ENCODE data around the gene SHH. TPM values are rescaled to one million over a fixed set of nuclear protein-coding genes. Genes with fewer than 3 reads are reported as not detected.

The SHH gene
- total and polyA plus RNA-seq, 3 experiments from 2014 or later = not detected

DNA sequence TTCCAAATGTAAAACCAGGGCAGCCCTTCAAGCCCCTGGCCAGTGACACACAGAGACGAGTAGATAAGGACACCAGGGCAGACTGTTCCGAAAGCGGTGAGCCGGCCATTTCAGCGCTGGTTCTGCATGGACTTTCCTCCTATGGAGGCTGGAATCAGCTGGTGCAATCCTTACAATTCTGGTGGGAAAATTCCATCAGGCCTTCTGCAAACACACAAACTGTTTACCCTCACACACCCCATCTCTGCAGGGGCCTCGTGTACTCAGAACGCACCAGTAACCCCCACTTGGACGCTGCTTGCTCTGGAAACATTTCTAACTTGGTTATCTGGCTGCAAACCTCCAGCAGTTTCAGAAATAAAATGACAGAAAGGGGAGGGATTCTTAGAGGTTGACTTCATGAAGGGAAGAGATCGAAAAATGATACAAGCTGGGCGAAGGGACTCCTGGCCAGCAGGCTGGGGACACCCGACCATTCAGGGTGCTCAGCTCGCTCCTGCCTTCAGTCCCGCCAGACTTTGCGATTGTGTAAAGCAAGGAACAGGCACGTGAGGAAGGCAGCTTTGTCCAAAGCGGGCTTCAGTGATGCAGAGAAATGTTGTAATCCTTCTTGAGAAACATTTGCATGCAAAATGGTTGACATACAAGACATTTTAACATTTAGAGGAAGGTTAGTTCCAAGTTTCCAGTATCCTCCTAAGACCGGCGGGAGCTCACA lies 19.7 kb upstream of the SHH start:
- no peaks in the 10 kb centered on the region for H3K9me3 Mint-ChIP-seq
- ChIA-PET CTCF (no interaction called here), POLR2A (no interaction called here)
- H3K27ac ChIP-seq (ENCODE audit: low read depth, low read length) = no peak overlapping the region
- H3K4me1 ChIP-seq (ENCODE audit: insufficient read depth, low read length) = no peaks in the 10 kb centered on the region
- H3K9me3 ChIP-seq (ENCODE audit: low read length) = no peaks in the 10 kb centered on the region
- no peak for DNase-seq
- no peak overlapping the region for H3K4me3 Mint-ChIP-seq
- H3K27me3 ChIP-seq (ENCODE audit: insufficient read depth, low read length, poor library complexity, severe bottlenecking) = no peaks in the 10 kb centered on the region
- H3K27me3 Mint-ChIP-seq = peaks cover 6 to 8% of the 10 kb centered on the region in 2 donors
- H3K36me3 ChIP-seq (ENCODE audit: insufficient read depth, low read length) = no peaks in the 10 kb centered on the region
- no peak overlapping the region for H3K27ac Mint-ChIP-seq
- no peak overlapping the region for H3K4me3 ChIP-seq (ENCODE audit: low read length)
- no peaks in the 10 kb centered on the region for H3K36me3 Mint-ChIP-seq
- H3K4me1 Mint-ChIP-seq = no peaks in the 10 kb centered on the region

DNA sequence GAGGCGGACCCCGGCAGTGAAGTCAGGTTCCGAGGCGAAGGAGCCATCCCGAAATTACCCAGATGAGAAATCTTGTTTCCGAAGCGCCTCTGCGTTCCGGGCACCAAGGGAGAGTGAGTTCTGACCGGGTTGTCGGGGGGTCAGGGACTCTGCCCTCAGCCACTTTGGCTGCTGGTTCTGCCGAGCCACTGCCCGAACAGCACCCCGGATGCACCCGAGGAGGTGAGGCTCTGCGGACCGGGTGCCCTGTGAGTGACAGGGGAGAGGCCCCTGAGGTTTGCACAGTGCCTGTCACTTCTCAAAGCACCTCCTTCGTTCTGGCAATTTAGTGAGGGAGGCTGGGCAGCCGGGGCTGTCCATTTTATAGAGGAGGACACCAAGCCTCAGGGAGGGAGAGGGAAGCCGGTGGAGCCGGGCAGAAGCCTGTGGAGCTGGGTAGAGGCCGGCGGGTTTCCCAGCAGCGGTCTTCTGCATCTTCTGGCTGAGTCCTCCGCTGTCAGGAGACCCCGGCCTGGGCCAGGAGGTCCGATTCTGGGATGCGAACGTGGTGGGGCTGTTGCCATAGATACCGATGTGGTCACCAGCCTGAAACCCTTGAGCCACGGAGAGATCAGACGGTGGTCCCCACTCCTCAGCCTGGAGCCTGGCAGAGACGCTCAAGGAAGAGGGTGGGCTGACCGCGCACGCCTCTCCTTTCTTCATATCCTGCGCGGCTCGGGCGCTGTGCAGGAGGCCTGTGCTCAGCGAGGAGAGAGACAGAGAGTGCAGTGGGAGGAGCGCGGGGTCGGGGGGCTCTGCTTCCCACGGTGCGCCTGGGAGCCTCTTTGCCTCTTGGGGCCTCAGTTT lies 18.9 kb upstream of the SHH start:
- no peak for DNase-seq
- Mint-ChIP-seq H3K4me1 (no peaks in the 10 kb centered on the region), H3K9me3 (no peaks in the 10 kb centered on the region), H3K27ac (no peak overlapping the region), H3K27me3 (peaks cover 10% of the 10 kb centered on the region in 2 donors), H3K4me3 (no peak overlapping the region), H3K36me3 (no peaks in the 10 kb centered on the region)
- no peaks in the 10 kb centered on the region for H3K4me1 ChIP-seq (ENCODE audit: insufficient read depth, low read length)
- CTCF ChIA-PET = no interaction called here
- no peaks in the 10 kb centered on the region for H3K27me3 ChIP-seq (ENCODE audit: insufficient read depth, low read length, poor library complexity, severe bottlenecking)
- no peaks in the 10 kb centered on the region for H3K36me3 ChIP-seq (ENCODE audit: insufficient read depth, low read length)
- POLR2A ChIA-PET = no interaction called here
- no peak overlapping the region for H3K4me3 ChIP-seq (ENCODE audit: low read length)
- no peaks in the 10 kb centered on the region for H3K9me3 ChIP-seq (ENCODE audit: low read length)
- H3K27ac ChIP-seq (ENCODE audit: low read depth, low read length) = no peak overlapping the region

DNA sequence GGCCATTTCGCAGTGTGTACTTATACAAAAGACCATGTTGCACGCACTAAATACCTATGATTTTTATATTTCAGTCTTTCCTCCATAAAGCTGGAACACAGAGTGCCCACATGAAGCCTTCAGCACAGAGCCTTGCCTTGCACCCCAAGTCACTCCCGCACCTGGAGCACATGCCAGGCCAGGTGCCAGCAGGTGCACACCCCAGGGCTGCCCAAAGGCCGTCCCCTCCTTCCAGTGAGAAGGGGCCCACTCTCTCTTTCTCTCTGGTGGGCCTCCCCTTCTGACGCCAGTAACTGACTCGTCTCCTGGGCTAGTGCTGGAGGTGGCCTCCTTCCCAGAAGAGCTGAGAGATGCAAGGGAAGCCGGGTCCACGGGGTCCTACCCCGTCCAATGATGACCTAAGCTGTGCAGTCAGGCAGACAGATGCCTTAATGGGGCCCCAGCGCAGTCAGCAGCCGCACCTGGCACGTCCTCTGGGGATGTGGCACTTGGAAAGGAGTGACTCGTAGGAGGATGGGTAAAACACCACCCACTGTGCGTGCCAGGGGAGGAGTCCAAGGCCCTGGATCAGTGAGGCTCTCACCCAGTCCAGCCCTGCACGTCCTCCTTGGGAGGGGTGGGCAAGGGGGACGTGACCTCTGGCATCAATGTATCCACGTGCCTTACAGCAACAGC lies 17.7 kb upstream of the SHH start:
- no peaks in the 10 kb centered on the region for H3K9me3 Mint-ChIP-seq
- H3K27me3 Mint-ChIP-seq = peaks cover 10 to 18% of the 10 kb centered on the region in 2 donors
- ChIA-PET CTCF (no interaction called here), POLR2A (no interaction called here)
- Histone ChIP-seq H3K4me1 (ENCODE audit: insufficient read depth, low read length) (no peaks in the 10 kb centered on the region), H3K27me3 (ENCODE audit: insufficient read depth, low read length, poor library complexity, severe bottlenecking) (no peaks in the 10 kb centered on the region), H3K27ac (ENCODE audit: low read depth, low read length) (no peak overlapping the region), H3K9me3 (ENCODE audit: low read length) (no peaks in the 10 kb centered on the region), H3K36me3 (ENCODE audit: insufficient read depth, low read length) (no peaks in the 10 kb centered on the region), H3K4me3 (ENCODE audit: low read length) (no peak overlapping the region)
- no peak overlapping the region for H3K4me3 Mint-ChIP-seq
- H3K27ac Mint-ChIP-seq = no peak overlapping the region
- H3K4me1 Mint-ChIP-seq = no peaks in the 10 kb centered on the region
- H3K36me3 Mint-ChIP-seq = no peaks in the 10 kb centered on the region
- DNase-seq = no peak

DNA sequence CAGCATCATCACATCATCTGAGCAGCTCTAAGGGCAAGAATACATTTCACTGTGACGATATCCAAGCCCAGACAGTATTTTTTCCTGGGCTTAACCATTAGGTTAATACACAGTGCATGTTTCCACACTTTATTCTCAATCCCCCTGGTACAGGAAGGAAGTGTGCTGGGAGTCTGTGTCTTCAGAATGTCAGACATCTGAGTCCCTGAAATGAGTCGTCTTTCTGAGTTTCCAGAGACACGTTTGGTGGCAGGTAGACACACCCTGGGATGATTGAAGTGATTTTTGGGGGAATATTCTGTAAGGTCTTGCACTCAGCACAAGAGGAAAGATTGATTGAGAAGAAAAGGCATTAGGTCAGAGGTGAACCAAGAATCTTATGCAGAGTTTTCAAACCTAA lies 13.1 kb upstream of the SHH start:
- H3K9me3 ChIP-seq (ENCODE audit: low read length) = no peaks in the 10 kb centered on the region
- H3K36me3 ChIP-seq (ENCODE audit: insufficient read depth, low read length) = no peaks in the 10 kb centered on the region
- no peak for DNase-seq
- H3K4me1 Mint-ChIP-seq = no peaks in the 10 kb centered on the region
- H3K9me3 Mint-ChIP-seq = no peaks in the 10 kb centered on the region
- no peak overlapping the region for H3K27ac ChIP-seq (ENCODE audit: low read depth, low read length)
- H3K4me1 ChIP-seq (ENCODE audit: insufficient read depth, low read length) = no peaks in the 10 kb centered on the region
- H3K27me3 Mint-ChIP-seq = peaks cover 8 to 44% of the 10 kb centered on the region in 2 donors
- H3K27ac Mint-ChIP-seq = no peak overlapping the region
- ChIA-PET POLR2A (no interaction called here), CTCF (no interaction called here)
- H3K4me3 Mint-ChIP-seq = no peak overlapping the region
- H3K27me3 ChIP-seq (ENCODE audit: insufficient read depth, low read length, poor library complexity, severe bottlenecking) = no peaks in the 10 kb centered on the region
- H3K36me3 Mint-ChIP-seq = no peaks in the 10 kb centered on the region
- no peak overlapping the region for H3K4me3 ChIP-seq (ENCODE audit: low read length)

DNA sequence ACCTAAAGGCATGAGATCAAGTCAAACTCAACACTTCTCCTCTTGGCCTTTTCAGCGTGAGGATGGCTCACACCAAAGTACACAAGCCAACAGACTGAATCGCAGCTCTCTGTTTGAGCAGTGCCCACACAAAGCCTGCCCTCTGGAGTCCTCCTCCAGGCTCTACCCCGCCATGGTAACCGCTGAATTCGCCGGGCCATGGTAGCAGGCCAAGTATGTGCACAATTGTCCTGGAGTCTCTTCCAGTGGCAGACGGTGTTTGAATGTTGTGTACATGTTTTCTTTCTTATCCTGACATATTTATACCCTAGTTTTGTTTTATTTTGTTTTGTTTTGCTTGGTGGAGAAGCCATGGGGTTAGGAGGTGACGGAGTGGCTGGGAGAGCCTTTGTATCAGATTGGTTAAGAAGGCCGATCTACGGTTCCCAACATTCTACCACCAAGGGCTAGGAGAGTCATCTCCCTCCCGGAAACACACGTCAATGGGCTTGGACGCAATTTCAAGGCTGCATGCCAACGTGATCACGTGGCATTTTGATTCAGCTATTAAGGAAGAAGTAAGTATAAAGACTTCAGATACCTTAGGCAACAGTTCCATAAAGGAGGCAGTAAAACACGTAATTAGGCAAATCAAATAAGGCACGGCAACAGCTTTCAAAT lies 12.1 kb upstream of the SHH start:
- no peak for DNase-seq
- H3K9me3 Mint-ChIP-seq = no peaks in the 10 kb centered on the region
- H3K4me3 Mint-ChIP-seq = no peak overlapping the region
- no peaks in the 10 kb centered on the region for H3K4me1 Mint-ChIP-seq
- H3K36me3 Mint-ChIP-seq = no peaks in the 10 kb centered on the region
- H3K27ac Mint-ChIP-seq = no peak overlapping the region
- ChIA-PET POLR2A (no interaction called here), CTCF (no interaction called here)
- no peaks in the 10 kb centered on the region for H3K27me3 ChIP-seq (ENCODE audit: insufficient read depth, low read length, poor library complexity, severe bottlenecking)
- H3K4me3 ChIP-seq (ENCODE audit: low read length) = no peak overlapping the region
- H3K36me3 ChIP-seq (ENCODE audit: insufficient read depth, low read length) = no peaks in the 10 kb centered on the region
- no peaks in the 10 kb centered on the region for H3K4me1 ChIP-seq (ENCODE audit: insufficient read depth, low read length)
- no peaks in the 10 kb centered on the region for H3K9me3 ChIP-seq (ENCODE audit: low read length)
- H3K27ac ChIP-seq (ENCODE audit: low read depth, low read length) = no peak overlapping the region
- peaks cover 8 to 45% of the 10 kb centered on the region in 2 donors for H3K27me3 Mint-ChIP-seq

GRCh38 chr7:155821851-155822250 lies 9.6 kb upstream of the SHH start:
- Mint-ChIP-seq H3K27ac (no peak overlapping the region), H3K4me1 (no peaks in the 10 kb centered on the region), H3K27me3 (peaks cover 5 to 44% of the 10 kb centered on the region in 2 donors), H3K36me3 (no peaks in the 10 kb centered on the region), H3K9me3 (no peaks in the 10 kb centered on the region), H3K4me3 (no peak overlapping the region)
- ChIA-PET POLR2A (no interaction called here), CTCF (no interaction called here)
- no peaks in the 10 kb centered on the region for H3K4me1 ChIP-seq (ENCODE audit: insufficient read depth, low read length)
- DNase-seq = no peak
- H3K27me3 ChIP-seq (ENCODE audit: insufficient read depth, low read length, poor library complexity, severe bottlenecking) = no peaks in the 10 kb centered on the region
- H3K27ac ChIP-seq (ENCODE audit: low read depth, low read length) = no peak overlapping the region
- H3K4me3 ChIP-seq (ENCODE audit: low read length) = no peak overlapping the region
- H3K36me3 ChIP-seq (ENCODE audit: insufficient read depth, low read length) = no peaks in the 10 kb centered on the region
- H3K9me3 ChIP-seq (ENCODE audit: low read length) = no peaks in the 10 kb centered on the region

- no peak overlapping the region for H3K27ac ChIP-seq (ENCODE audit: low read depth, low read length)
- CTCF ChIA-PET = no interaction called here
- Mint-ChIP-seq H3K4me3 (no peak overlapping the region), H3K4me1 (no peaks in the 10 kb centered on the region), H3K9me3 (no peaks in the 10 kb centered on the region), H3K36me3 (no peaks in the 10 kb centered on the region), H3K27me3 (peaks cover 2 to 44% of the 10 kb centered on the region in 2 donors), H3K27ac (no peak overlapping the region)
- H3K4me3 ChIP-seq (ENCODE audit: low read length) = no peak overlapping the region
- POLR2A ChIA-PET = no interaction called here
- no peaks in the 10 kb centered on the region for H3K36me3 ChIP-seq (ENCODE audit: insufficient read depth, low read length)
- no peaks in the 10 kb centered on the region for H3K4me1 ChIP-seq (ENCODE audit: insufficient read depth, low read length)
- no peak for DNase-seq
- no peaks in the 10 kb centered on the region for H3K9me3 ChIP-seq (ENCODE audit: low read length)
- peaks cover under 1% of the 10 kb centered on the region for H3K27me3 ChIP-seq (ENCODE audit: insufficient read depth, low read length, poor library complexity, severe bottlenecking)
These were observed 8.5 kb upstream of the SHH start for GRCh38 chr7:155820788-155821187.

DNA sequence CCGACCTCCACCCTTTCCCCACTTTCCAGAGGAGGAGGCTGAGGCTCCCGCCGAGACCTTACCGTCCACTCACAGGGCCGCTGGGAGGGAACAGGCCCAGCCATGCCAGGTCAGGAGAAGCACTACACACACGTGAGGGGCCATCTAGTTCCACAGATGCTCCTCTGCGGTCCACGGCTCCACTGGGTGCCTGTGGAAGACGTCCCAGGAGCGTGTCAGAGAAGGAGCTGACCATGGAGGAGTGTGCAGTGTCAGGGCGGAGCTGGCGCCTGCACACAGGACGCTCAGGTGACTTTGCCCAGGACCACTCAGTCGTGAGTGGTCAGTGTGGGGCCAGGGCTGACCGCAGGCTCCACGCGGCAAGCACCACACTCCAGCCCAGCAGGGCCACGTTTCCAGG lies 8.0 kb upstream of the SHH start:
- H3K27me3 ChIP-seq (ENCODE audit: insufficient read depth, low read length, poor library complexity, severe bottlenecking) = peaks cover 5% of the 10 kb centered on the region
- no peaks in the 10 kb centered on the region for H3K9me3 ChIP-seq (ENCODE audit: low read length)
- no peaks in the 10 kb centered on the region for H3K36me3 ChIP-seq (ENCODE audit: insufficient read depth, low read length)
- POLR2A ChIA-PET = no interaction called here
- H3K4me1 ChIP-seq (ENCODE audit: insufficient read depth, low read length) = no peaks in the 10 kb centered on the region
- Mint-ChIP-seq H3K9me3 (no peaks in the 10 kb centered on the region), H3K27ac (no peak overlapping the region), H3K4me1 (peaks cover 0 to 5% (median 4%) of the 10 kb centered on the region in 3 donors), H3K27me3 (peaks cover 8 to 46% of the 10 kb centered on the region in 2 donors), H3K4me3 (no peak overlapping the region), H3K36me3 (no peaks in the 10 kb centered on the region)
- CTCF ChIA-PET = no interaction called here
- no peak for DNase-seq
- no peak overlapping the region for H3K27ac ChIP-seq (ENCODE audit: low read depth, low read length)
- H3K4me3 ChIP-seq (ENCODE audit: low read length) = no peak overlapping the region
